ENCODE results near the gene SCAPER.
"Not testable (repeated sequence)": the region's sequence is repeated elsewhere in the genome, so short reads cannot be mapped to it uniquely, and the experiment has no call there.

The SCAPER gene

DNA sequence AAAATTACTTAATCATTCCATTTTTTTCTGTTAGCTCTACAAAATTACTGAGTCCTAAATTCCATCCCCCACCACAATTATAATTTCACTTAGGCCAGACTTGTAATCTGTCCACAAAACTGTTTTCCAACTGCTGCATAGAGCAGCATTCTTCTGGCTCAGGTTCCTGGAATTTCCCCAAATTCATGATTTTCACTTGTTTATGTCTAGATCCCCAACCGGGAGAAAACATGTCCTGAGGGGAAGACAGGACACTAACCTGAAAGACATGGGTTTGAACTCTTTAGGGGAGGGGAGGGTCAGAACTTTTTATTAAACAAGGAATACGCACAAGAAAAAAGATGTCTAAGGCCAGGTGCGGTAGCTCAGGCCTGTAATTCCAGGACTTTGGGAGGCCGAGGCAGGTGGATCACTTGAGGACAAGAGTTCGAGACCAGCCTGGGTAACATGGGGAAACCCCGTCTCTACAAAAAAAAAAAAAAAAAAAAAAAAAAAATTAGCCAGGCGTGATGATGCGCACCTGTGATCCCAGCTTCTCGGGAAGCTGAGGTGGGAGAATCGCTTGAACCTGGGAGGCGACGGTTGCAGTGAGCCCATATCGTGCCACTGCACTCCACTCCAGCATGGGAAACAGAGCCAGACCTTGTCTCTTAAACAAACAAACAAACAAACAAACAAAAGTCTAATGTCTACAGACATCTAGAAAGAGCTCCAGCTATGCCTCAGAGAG lies 595.4 kb downstream of the SCAPER start:
- no peak for DNase-seq

DNA sequence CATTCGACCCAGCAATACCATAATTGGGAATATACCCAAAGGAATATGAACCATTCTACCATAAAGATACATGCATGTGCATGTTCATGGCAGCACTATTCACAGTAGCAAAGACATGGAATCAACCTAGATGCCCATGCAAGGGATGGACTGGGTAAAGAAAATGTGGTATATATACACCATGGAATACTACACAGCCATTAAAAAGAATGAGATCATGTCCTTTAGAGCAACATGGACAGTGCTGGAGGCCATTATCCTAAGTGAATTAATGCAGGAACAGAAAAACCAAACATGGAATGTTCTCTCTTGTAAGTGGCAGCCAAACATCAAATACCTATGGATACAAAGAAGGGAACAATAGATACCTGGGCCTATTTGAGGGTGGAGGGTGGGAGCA lies 601.2 kb downstream of the SCAPER start:
- DNase-seq = no peak

- no peak for DNase-seq
These were observed 605.4 kb downstream of the SCAPER start for GRCh38 chr15:76299786-76300185.

- no peak for DNase-seq
These were observed 606.2 kb downstream of the SCAPER start for GRCh38 chr15:76298986-76299385.

DNA sequence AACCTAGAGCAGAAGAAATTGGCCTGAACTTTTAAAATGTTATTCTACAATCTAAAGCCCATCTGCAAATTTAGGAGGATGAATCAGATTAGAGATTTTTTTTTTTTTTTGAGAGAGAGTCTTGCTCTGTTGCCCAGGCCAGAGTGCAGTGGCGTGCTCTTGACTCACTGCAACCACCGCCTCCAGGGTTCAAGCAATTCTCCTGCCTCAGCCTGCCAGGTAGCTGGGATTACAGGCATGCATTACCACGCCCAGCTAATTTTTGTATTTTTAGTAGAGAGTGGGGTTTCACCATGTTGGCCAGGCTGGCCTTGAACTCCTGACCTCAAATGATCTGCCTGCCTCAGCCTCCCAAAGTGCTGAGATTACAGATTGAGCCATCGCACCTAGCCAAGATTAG lies 607.2 kb downstream of the SCAPER start:
- DNase-seq = not testable (repeated sequence)
